ENCODE data around the gene KLK12. TPM values are rescaled to one million over a fixed set of nuclear protein-coding genes. Genes with fewer than 3 reads are reported as not detected.

Gene KLK12
- total RNA-seq, 1 experiment from 2014 or later, result not detected

DNA sequence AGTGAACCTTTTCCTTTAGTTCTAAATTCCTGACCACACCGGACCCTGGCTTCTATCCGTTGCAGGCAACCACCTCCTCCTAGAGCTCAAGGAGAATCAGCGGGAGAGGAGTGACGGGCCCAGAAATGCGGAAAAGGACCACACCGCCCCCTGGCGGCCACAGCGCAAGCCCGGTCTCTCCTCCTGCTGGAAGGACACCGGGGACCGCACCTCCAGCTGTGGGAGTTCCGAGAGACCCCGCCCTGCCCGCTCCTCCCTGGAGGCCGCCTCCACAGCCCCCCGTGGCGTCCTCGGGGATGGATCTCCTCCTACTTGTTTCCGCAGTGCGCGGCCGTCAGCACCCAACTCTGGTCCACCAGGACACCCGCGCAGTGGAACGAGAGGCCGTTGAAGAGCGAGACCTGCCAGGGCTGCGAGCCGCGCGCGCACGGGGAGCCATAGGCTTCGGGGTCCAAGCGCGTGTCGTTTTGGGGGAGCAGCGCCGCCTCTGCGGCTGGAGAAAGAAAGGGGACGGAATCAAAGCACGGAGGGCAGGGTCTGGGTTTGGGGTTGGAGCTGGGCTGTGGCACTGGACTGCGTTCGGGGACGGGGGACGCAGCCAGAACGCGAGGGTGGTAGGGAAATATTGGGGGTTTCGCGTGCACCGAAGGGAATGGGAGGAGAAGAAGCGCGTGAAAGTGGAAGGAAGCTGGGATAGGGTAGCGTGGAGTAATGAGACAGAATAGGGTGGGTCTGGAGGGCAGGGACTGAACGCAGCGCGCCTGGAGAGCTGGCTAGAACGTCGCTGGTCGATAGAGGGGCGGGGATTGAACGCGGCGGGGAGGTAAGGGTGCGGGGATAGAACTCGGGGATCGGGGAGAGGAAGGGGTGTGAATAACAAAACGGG lies 17.8 kb downstream of the KLK12 start:
- Histone ChIP-seq H3K4me3 (ENCODE audit: low read depth, low read length) (no peak overlapping the region), H3K36me3 (ENCODE audit: control insufficient read depth, insufficient read depth, low read length) (no peaks in the 10 kb centered on the region), H3K9me3 (no peaks in the 10 kb centered on the region), H3K4me1 (0 out of 2 replicates have a peak, but pooled peaks cover 4% of the 10 kb centered on the region), H3K27me3 (replicated peaks; ENCODE audit: control insufficient read depth, insufficient read depth, low read length) (peaks cover 5% of the 10 kb centered on the region)
- intact Hi-C loops (cut with micrococcal nuclease; ENCODE audit: unreplicated experiment), result no loop called here
- peak; percentile 52 to 54 for DNase-seq
- Mint-ChIP-seq H3K4me3 (ENCODE audit: unreplicated experiment) (peak overlapping the region; percentile 59), H3K27ac (ENCODE audit: unreplicated experiment) (no peak overlapping the region), H3K36me3 (ENCODE audit: insufficient read depth, unreplicated experiment) (no peaks in the 10 kb centered on the region), H3K27me3 (ENCODE audit: insufficient read depth, unreplicated experiment) (peaks cover 27% of the 10 kb centered on the region), H3K9me3 (ENCODE audit: unreplicated experiment) (no peaks in the 10 kb centered on the region), H3K4me1 (ENCODE audit: low read depth, unreplicated experiment) (no peaks in the 10 kb centered on the region)
- no TSS peak for BruUV-seq (replicated peaks)
- CTCF ChIA-PET, result interaction anchor here (0.6 to 1.0 kb wide), 3 partner anchors 16 to 177 kb away, joined by 3 to 4 read pairs (median 3); no protein-coding TSS in a partner anchor
- peak; percentile 41 to 42 for TF ChIP-seq CTCF (IDR thresholded peaks at IDR 0.05; ENCODE audit: insufficient read depth in 1 of 2, low read depth in 1 of 2, low read length in 1 of 2, severe bottlenecking in 1 of 2, unreplicated experiment in 1 of 2)
- POLR2A ChIA-PET, result no interaction called here

DNA sequence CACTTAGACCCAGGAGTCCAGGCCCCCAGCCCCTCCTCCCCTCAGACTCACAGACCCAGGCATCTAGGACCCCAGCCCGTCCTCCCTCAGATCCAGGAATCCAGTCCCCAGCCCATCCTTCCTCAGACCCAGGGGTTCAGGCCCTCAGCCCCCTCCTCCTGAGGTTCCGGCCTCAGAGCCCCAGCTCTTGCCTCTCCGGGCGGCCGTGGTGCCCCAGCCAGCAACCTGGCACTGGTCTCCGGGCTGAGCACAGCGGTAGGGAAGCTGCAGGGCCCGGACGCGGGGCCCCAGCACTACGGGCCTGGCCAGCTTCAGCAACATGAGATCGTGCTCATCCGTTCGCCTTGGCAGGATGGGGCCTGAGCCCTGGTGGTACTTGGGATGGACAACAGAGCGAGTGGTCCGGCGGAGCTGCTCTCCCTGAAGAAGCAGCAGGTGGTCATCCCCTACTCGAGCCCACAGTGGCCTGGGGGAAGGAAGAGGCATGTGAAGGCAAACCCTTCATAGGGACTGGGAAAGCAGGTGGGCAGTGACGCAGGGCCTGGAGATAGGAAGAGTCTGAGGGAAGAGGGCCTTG lies 19.0 kb downstream of the KLK12 start:
- CTCF ChIA-PET, result no interaction called here
- H3K4me1 Mint-ChIP-seq (ENCODE audit: low read depth, unreplicated experiment), result no peaks in the 10 kb centered on the region

More for the DNA sequence above, 19.0 kb downstream of the KLK12 start:
- intact Hi-C loops (cut with micrococcal nuclease; ENCODE audit: unreplicated experiment), result no loop called here
- no peak overlapping the region for H3K4me3 Mint-ChIP-seq (ENCODE audit: unreplicated experiment)
- H3K9me3 Mint-ChIP-seq (ENCODE audit: unreplicated experiment), result no peaks in the 10 kb centered on the region
- POLR2A ChIA-PET, result no interaction called here
- no peak for TF ChIP-seq CTCF (IDR thresholded peaks at IDR 0.05; ENCODE audit: insufficient read depth in 1 of 2, low read depth in 1 of 2, low read length in 1 of 2, severe bottlenecking in 1 of 2, unreplicated experiment in 1 of 2)
- peaks cover 5% of the 10 kb centered on the region for H3K27me3 ChIP-seq (replicated peaks; ENCODE audit: control insufficient read depth, insufficient read depth, low read length)
- no peaks in the 10 kb centered on the region for H3K9me3 ChIP-seq
- H3K27me3 Mint-ChIP-seq (ENCODE audit: insufficient read depth, unreplicated experiment), result peaks cover 28% of the 10 kb centered on the region
- no peak overlapping the region for H3K27ac Mint-ChIP-seq (ENCODE audit: unreplicated experiment)
- H3K36me3 Mint-ChIP-seq (ENCODE audit: insufficient read depth, unreplicated experiment), result no peaks in the 10 kb centered on the region
- H3K4me3 ChIP-seq (ENCODE audit: low read depth, low read length), result no peak overlapping the region
- 0 out of 2 replicates have a peak, but pooled peaks cover 4% of the 10 kb centered on the region for H3K4me1 ChIP-seq
- H3K36me3 ChIP-seq (ENCODE audit: control insufficient read depth, insufficient read depth, low read length), result no peaks in the 10 kb centered on the region
- no TSS peak for BruUV-seq (replicated peaks)
- DNase-seq, result no peak

Measured in Caco-2 (cell line).